GM06990 (cell line): ENCODE data around the gene CYP2E1.
"Not testable (repeated sequence)": the region's sequence is repeated elsewhere in the genome, so short reads cannot be mapped to it uniquely, and the experiment has no call there.

Experiments
- DNase-seq: peaks from one replicate; pipeline ENCODE4 v3.0.0-alpha.2; 2011; ENCODE audit not compliant: insufficient read length; ENCODE audit errors: extremely low read depth
- H3K27me3 ChIP-seq: replicated peaks from 2 replicates; pipeline ENCODE4 v1.6.0; 2011; ENCODE audit warnings: low read length; ENCODE audit not compliant: control insufficient read depth, insufficient read depth
- H3K36me3 ChIP-seq: 2 replicates; pipeline ENCODE4 v1.5.1; 2011; ENCODE audit warnings: low read length; ENCODE audit not compliant: control insufficient read depth, insufficient read depth
- H3K4me3 ChIP-seq: replicated peaks from 2 replicates; pipeline ENCODE4 v1.5.1; 2011; ENCODE audit warnings: low read depth, mild to moderate bottlenecking, control low read depth, low read length
- CTCF ChIP-seq: IDR thresholded peaks from 2 replicates; pipeline ENCODE4 v1.5.1; 2011; ENCODE audit warnings: low read length, control low read depth, mild to moderate bottlenecking, inconsistent platforms; ENCODE audit not compliant: insufficient read depth, poor library complexity, severe bottlenecking

CYP2E1 gene

GRCh38 chr10:133568287-133568614 lies 41.1 kb downstream of the CYP2E1 start:
- Histone ChIP-seq H3K4me3 (no peak overlapping the region), H3K36me3 (no peaks in the 10 kb centered on the region), H3K27me3 (no peaks in the 10 kb centered on the region)
- TF ChIP-seq CTCF = no peak
- DNase-seq = no peak

- H3K4me3 ChIP-seq, DNase-seq, H3K36me3 ChIP-seq, H3K27me3 ChIP-seq: not testable (repeated sequence)
Observed at GRCh38 chr10:133568831-133569527, 41.8 kb downstream of the CYP2E1 start.

GRCh38 chr10:133569801-133570200 lies 42.6 kb downstream of the CYP2E1 start:
- not testable (repeated sequence) for H3K27me3 ChIP-seq, H3K4me3 ChIP-seq, DNase-seq, H3K36me3 ChIP-seq

- not testable (repeated sequence) for H3K36me3 ChIP-seq
Observed at GRCh38 chr10:133572055-133572454, 44.9 kb downstream of the CYP2E1 start.

GRCh38 chr10:133573460-133573859 lies 46.3 kb downstream of the CYP2E1 start:
- not testable (repeated sequence) for H3K36me3 ChIP-seq, H3K4me3 ChIP-seq, DNase-seq, H3K27me3 ChIP-seq

More at GRCh38 chr10:133572055-133572454, 44.9 kb downstream of the CYP2E1 start:
- not testable (repeated sequence) for H3K27me3 ChIP-seq, DNase-seq, H3K4me3 ChIP-seq

- H3K36me3 ChIP-seq, DNase-seq, H3K4me3 ChIP-seq, H3K27me3 ChIP-seq: not testable (repeated sequence)
Observed at GRCh38 chr10:133577037-133577436, 49.9 kb downstream of the CYP2E1 start.
